ENCODE data around the gene TTLL5. TPM values are rescaled to one million over a fixed set of nuclear protein-coding genes. Genes with fewer than 3 reads are reported as not detected.
"Not testable (repeated sequence)": the region's sequence is repeated elsewhere in the genome, so short reads cannot be mapped to it uniquely, and the experiment has no call there.

TTLL5 gene
- total and polyA plus RNA-seq, 9 of the 15 experiments (the other 6 are each of a cell fraction or from before 2014, with no cell fraction given): 4.1 to 18.9 (median 12.6) TPM

GRCh38 chr14:75920421-75920820, 259.4 kb downstream of the TTLL5 start:
- FAIRE-seq; H3K36me3 ChIP-seq (ENCODE audit: control insufficient read depth, insufficient read depth, low read length); BruUV-seq (replicated peaks); H3K27ac ChIP-seq (ENCODE audit: extremely low read depth, low read depth, low read length); H2AFZ ChIP-seq (ENCODE audit: low read depth, low read length); in situ Hi-C loops (cut with MboI); DNase-seq (ENCODE audit: extremely low read depth in 1 of 4, low spot score in 3 of 4); H3K4me2 ChIP-seq (ENCODE audit: insufficient read depth, low read length); H3K27me3 ChIP-seq (ENCODE audit: control insufficient read depth in 2 of 2, insufficient read depth in 2 of 2, low read length in 2 of 2); H4K20me1 ChIP-seq (replicated peaks; ENCODE audit: control insufficient read depth, insufficient read depth, low read length); H3K4me1 ChIP-seq (replicated peaks in 1 of 2; ENCODE audit: control insufficient read depth in 2 of 2, insufficient read depth in 2 of 2, low read length in 2 of 2); CTCF ChIA-PET (ENCODE audit: low intra/inter-chr PET ratio); H3K9me3 ChIP-seq (replicated peaks; ENCODE audit: control insufficient read depth, insufficient read depth, low read depth, low read length); POLR2A ChIA-PET; intact Hi-C loops (cut with micrococcal nuclease); H3K4me3 ChIP-seq; H3K9me1 ChIP-seq (ENCODE audit: control insufficient read depth, insufficient read depth, low read length); H3K9ac ChIP-seq (ENCODE audit: insufficient read depth in 1 of 2, low read depth in 2 of 2, low read length in 2 of 2); H3K79me2 ChIP-seq (ENCODE audit: control insufficient read depth, insufficient read depth, low read length); ATAC-seq: not testable (repeated sequence)
- WGBS (ENCODE audit: insufficient coverage, low coverage, missing lambda C conversion rate): 77% methylated on average over 4 of the region's 4 CpGs
- TF ChIP-seq ZNF146 (CRISPR knock-in tag; IDR thresholded peaks at IDR 0.05; ENCODE audit: unreplicated experiment) (peak; percentile 93), BCOR (IDR thresholded peaks at IDR 0.05) (peak; percentile 54; the same call in 1 of the 2 replicates)

DNA sequence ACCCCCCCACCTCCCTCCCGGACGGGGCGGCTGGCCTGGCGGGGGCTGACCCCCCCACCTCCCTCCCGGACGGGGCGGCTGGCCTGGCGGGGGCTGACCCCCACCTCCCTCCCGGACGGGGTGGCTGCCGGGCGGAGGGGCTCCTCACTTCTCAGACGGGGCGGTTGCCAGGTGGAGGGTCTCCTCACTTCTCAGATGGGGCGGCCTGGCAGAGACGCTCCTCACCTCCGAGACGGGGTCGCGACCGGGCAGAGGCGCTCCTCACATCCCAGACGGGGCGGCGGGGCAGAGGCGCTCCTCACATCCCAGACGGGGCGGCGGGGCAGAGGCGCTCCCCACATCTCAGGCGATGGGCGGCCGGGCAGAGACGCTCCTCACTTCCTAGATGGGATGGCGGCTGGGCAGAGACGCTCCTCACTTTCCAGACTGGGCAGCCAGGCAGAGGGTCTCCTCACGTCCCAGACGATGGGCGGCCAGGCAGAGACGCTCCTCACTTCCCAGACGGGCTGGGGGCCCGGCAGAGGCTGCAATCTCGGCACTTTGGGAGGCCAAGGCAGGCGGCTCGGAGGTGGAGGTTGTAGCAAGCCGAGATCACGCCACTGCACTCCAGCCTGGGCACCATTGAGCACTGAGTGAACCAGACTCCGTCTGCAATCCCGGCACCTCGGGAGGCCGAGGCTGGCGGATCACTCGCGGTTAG, 264.2 kb downstream of the TTLL5 start:
- H3K79me2 ChIP-seq (ENCODE audit: control insufficient read depth, insufficient read depth, low read length); H3K4me3 ChIP-seq; H3K9me1 ChIP-seq (ENCODE audit: control insufficient read depth, insufficient read depth, low read length); H3K36me3 ChIP-seq (ENCODE audit: control insufficient read depth, insufficient read depth, low read length); FAIRE-seq; H3K9ac ChIP-seq (ENCODE audit: insufficient read depth in 1 of 2, low read depth in 2 of 2, low read length in 2 of 2); H3K27me3 ChIP-seq (ENCODE audit: control insufficient read depth in 2 of 2, insufficient read depth in 2 of 2, low read length in 2 of 2); ATAC-seq; H2AFZ ChIP-seq (ENCODE audit: low read depth, low read length); H3K4me2 ChIP-seq (ENCODE audit: insufficient read depth, low read length); CTCF ChIA-PET (ENCODE audit: low intra/inter-chr PET ratio); H3K4me1 ChIP-seq (replicated peaks in 1 of 2; ENCODE audit: control insufficient read depth in 2 of 2, insufficient read depth in 2 of 2, low read length in 2 of 2); intact Hi-C loops (cut with micrococcal nuclease); in situ Hi-C loops (cut with MboI); H4K20me1 ChIP-seq (replicated peaks; ENCODE audit: control insufficient read depth, insufficient read depth, low read length); DNase-seq (ENCODE audit: extremely low read depth in 1 of 4, low spot score in 3 of 4); BruUV-seq (replicated peaks); H3K27ac ChIP-seq (ENCODE audit: extremely low read depth, low read depth, low read length); H3K9me3 ChIP-seq (replicated peaks; ENCODE audit: control insufficient read depth, insufficient read depth, low read depth, low read length): not testable (repeated sequence)
- WGBS (ENCODE audit: insufficient coverage, low coverage, missing lambda C conversion rate): 70% methylated on average over 3 of the region's 54 CpGs
- POLR2A ChIA-PET: interaction anchor here (1.0 kb wide), 1 partner anchor 9 kb away, joined by 3 read pairs; no protein-coding TSS in a partner anchor
